ENCODE results near the gene SPAG16.

Gene SPAG16

GRCh38 chr2:213451542-213452239, 167.4 kb downstream of the SPAG16 start:
- no peaks in the 10 kb centered on the region for H3K9me3 ChIP-seq (ENCODE audit: insufficient read depth, low read length)
- H3K27ac ChIP-seq (ENCODE audit: low read depth, low read length), result no peak overlapping the region
- no peak overlapping the region for H2AFZ ChIP-seq (ENCODE audit: low read depth, low read length, severe bottlenecking)
- no peak overlapping the region for H3K4me3 ChIP-seq (ENCODE audit: insufficient read depth, low read length, poor library complexity, severe bottlenecking)
- no peaks in the 10 kb centered on the region for H3K27me3 ChIP-seq (ENCODE audit: low read length)
- H4K20me1 ChIP-seq (ENCODE audit: low read depth, low read length), result no peaks in the 10 kb centered on the region
- no peaks in the 10 kb centered on the region for H3F3A ChIP-seq (ENCODE audit: insufficient read depth)
- no peak overlapping the region for H3K4me2 ChIP-seq (ENCODE audit: low read depth, low read length, poor library complexity, severe bottlenecking)
- no peak for TF ChIP-seq EZH2phosphoT487 (conservative IDR thresholded peaks at IDR 0.05; ENCODE audit: low read length)
- TF ChIP-seq, protein P1, sequence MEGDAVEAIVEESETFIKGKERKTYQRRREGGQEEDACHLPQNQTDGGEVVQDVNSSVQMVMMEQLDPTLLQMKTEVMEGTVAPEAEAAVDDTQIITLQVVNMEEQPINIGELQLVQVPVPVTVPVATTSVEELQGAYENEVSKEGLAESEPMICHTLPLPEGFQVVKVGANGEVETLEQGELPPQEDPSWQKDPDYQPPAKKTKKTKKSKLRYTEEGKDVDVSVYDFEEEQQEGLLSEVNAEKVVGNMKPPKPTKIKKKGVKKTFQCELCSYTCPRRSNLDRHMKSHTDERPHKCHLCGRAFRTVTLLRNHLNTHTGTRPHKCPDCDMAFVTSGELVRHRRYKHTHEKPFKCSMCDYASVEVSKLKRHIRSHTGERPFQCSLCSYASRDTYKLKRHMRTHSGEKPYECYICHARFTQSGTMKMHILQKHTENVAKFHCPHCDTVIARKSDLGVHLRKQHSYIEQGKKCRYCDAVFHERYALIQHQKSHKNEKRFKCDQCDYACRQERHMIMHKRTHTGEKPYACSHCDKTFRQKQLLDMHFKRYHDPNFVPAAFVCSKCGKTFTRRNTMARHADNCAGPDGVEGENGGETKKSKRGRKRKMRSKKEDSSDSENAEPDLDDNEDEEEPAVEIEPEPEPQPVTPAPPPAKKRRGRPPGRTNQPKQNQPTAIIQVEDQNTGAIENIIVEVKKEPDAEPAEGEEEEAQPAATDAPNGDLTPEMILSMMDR (IDR thresholded peaks at IDR 0.05; ENCODE audit: insufficient read depth, low read length, poor library complexity, severe bottlenecking), result no peak
- H3K9ac ChIP-seq (ENCODE audit: low read length), result no peak overlapping the region
- H3K79me2 ChIP-seq (ENCODE audit: insufficient read depth, low read length), result no peaks in the 10 kb centered on the region
- H3K36me3 ChIP-seq (ENCODE audit: low read length), result no peaks in the 10 kb centered on the region
- no peaks in the 10 kb centered on the region for H3K9me2 ChIP-seq (replicated peaks; ENCODE audit: insufficient read depth, low read length)

GRCh38 chr2:213455316-213456008, 171.2 kb downstream of the SPAG16 start:
- Histone ChIP-seq H3K9ac (ENCODE audit: low read length) (no peak overlapping the region), H3K36me3 (ENCODE audit: low read length) (no peaks in the 10 kb centered on the region), H3K27ac (ENCODE audit: low read depth, low read length) (no peak overlapping the region), H4K20me1 (ENCODE audit: low read depth, low read length) (no peaks in the 10 kb centered on the region), H2AFZ (ENCODE audit: low read depth, low read length, severe bottlenecking) (no peak overlapping the region), H3F3A (ENCODE audit: insufficient read depth) (no peaks in the 10 kb centered on the region), H3K9me2 (replicated peaks; ENCODE audit: insufficient read depth, low read length) (no peaks in the 10 kb centered on the region), H3K9me3 (ENCODE audit: insufficient read depth, low read length) (no peaks in the 10 kb centered on the region), H3K79me2 (ENCODE audit: insufficient read depth, low read length) (no peaks in the 10 kb centered on the region), H3K4me2 (ENCODE audit: low read depth, low read length, poor library complexity, severe bottlenecking) (no peak overlapping the region), H3K4me3 (ENCODE audit: insufficient read depth, low read length, poor library complexity, severe bottlenecking) (no peak overlapping the region), H3K27me3 (ENCODE audit: low read length) (no peaks in the 10 kb centered on the region)
- TF ChIP-seq EZH2phosphoT487 (conservative IDR thresholded peaks at IDR 0.05; ENCODE audit: low read length), result no peak
- TF ChIP-seq, protein P1 (IDR thresholded peaks at IDR 0.05; ENCODE audit: insufficient read depth, low read length, poor library complexity, severe bottlenecking), result no peak

DNA sequence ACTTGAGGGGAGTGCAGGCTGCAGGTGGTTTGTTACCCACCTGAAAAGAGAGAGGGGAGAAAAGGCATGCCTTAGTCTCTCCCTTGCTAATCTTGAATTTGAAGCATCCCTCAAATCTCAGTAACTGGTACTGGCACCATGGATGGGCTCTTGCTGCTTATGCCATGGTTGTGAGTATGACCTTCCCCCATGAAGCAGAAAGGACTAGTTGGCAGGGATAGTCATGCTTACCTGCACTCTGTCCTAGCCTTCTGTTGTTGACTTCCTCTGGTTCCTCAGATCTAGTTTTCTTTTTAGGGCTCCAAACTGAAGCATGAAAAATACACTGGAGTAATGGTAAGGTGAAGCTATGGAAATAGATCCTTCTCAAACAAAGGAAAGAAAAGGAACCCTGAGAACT, 191.2 kb downstream of the SPAG16 start:
- Histone ChIP-seq H3K9me2 (replicated peaks; ENCODE audit: insufficient read depth, low read length) (no peaks in the 10 kb centered on the region), H3K27ac (ENCODE audit: low read depth, low read length) (no peak overlapping the region), H4K20me1 (ENCODE audit: low read depth, low read length) (no peaks in the 10 kb centered on the region), H2AFZ (ENCODE audit: low read depth, low read length, severe bottlenecking) (no peak overlapping the region), H3K4me2 (ENCODE audit: low read depth, low read length, poor library complexity, severe bottlenecking) (no peak overlapping the region), H3K79me2 (ENCODE audit: insufficient read depth, low read length) (no peaks in the 10 kb centered on the region), H3K4me3 (ENCODE audit: insufficient read depth, low read length, poor library complexity, severe bottlenecking) (no peak overlapping the region), H3K27me3 (ENCODE audit: low read length) (no peaks in the 10 kb centered on the region), H3K36me3 (ENCODE audit: low read length) (no peaks in the 10 kb centered on the region), H3F3A (ENCODE audit: insufficient read depth) (no peaks in the 10 kb centered on the region), H3K9me3 (ENCODE audit: insufficient read depth, low read length) (peaks cover 11% of the 10 kb centered on the region; the same call in 1 of the 2 replicates), H3K9ac (ENCODE audit: low read length) (no peak overlapping the region)
- TF ChIP-seq EZH2phosphoT487 (conservative IDR thresholded peaks at IDR 0.05; ENCODE audit: low read length), result no peak
- TF ChIP-seq, protein P1 (IDR thresholded peaks at IDR 0.05; ENCODE audit: insufficient read depth, low read length, poor library complexity, severe bottlenecking), result no peak
